ENCODE results near the gene GNG12.
"Not testable (repeated sequence)": the region's sequence is repeated elsewhere in the genome, so short reads cannot be mapped to it uniquely, and the experiment has no call there.

Gene GNG12

DNA sequence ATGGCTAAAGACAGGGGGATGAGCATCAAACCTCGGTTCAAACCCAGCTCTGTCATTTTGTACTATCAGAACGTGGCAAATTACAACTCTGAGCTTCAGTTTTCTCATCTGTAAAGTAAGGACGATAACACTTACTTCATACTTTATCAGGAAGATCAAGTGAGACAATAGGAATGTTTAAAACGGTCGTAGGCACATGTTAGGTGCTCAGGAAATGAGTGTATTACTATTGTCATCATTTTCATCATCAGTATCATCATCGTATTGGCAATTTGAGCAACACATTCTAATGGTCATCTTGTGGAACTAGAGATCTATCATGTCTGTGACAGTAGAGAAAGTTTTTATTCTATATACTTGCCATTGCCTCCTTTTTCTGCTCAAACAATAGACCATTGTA lies 170.4 kb downstream of the GNG12 start:
- in situ Hi-C loops (cut with MboI; ENCODE audit: low sequenced_read_pairs): no loop called here

DNA sequence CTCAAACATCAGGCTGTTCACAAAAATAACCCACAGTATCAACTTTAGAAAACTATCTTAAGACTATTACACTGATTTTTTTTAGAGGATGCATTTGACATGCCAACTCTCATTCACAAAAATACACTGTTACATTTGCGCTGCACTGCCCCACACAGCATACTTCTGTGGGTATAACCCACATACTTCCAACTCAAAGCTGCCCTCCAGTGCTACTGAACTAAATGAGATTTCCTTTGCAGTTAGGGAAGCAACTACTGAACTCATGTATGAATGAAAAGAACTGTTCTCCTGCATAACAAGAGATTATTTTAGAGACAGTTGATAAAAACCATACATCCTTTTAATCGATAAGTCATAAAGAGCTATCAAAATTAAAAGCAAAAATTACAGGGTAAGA lies 174.0 kb downstream of the GNG12 start:
- in situ Hi-C loops (cut with MboI; ENCODE audit: low sequenced_read_pairs): no loop called here

DNA sequence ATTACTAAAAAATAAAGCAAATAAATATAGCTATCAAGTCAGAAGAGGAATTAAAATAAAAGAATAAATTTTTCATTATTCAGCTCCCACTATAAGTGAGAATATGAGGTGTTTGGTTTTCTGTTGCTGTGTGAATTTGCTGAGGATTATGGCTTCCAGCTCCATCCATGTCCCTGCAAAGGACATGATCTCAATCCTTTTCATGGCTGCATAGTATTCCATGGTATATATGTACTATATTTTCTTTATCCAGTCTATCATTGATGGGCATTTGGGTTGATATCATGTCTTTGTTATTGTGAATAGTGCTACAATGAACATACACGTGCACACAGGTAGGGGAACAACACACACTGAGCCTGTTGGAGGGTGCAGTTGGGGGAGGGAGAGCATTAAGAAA lies 176.1 kb downstream of the GNG12 start:
- in situ Hi-C loops (cut with MboI; ENCODE audit: low sequenced_read_pairs): not testable (repeated sequence)

DNA sequence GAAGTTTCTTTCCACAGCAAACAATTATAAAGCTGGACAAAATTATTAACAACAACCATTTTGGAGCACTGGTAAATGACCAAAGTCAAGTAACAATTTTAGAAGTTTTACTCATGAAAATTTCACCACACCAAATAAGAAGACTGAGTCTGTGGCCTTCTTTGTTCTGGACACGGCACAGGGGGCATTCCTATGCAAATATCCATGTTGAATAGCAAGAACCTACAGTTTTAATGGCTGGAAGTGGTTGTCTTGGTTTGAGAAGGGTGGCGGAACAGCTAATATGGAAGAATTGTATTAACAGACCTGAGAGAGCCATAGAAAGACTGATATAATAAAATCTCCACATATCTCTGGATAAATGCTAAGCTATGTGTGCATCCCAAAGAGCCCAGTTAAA lies 177.7 kb downstream of the GNG12 start:
- in situ Hi-C loops (cut with MboI; ENCODE audit: low sequenced_read_pairs): no loop called here

DNA sequence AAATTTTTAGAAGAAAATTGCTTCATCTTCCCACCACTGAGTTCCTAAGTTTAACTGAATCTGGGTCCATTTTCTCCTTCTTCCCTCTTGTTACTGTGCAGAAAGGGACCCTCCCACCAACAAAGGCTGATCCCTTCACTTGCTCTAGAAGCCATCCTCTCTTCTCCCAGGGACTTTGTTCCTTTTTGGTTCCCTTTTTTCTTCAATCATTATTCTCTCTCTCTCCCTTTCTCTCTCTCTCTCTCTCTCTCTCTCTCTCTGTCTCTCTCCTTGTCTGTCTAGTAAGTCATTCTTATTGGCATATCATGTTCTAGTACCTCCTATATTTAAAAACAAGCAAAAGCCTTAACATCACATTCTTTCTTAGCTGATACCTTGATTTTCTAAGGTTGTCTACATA lies 180.0 kb downstream of the GNG12 start:
- in situ Hi-C loops (cut with MboI; ENCODE audit: low sequenced_read_pairs): no loop called here

GRCh38 chr1:67652800-67653199 lies 180.5 kb downstream of the GNG12 start:
- in situ Hi-C loops (cut with MboI; ENCODE audit: low sequenced_read_pairs): no loop called here

Data from HL-60/S4 treated with retinoic acid at 250 ng/mL for 4 days and 3 days (cell line).